HG03060 (cell line): ENCODE measurements around the gene USP17L25.
"Not testable (repeated sequence)": the region's sequence is repeated elsewhere in the genome, so short reads cannot be mapped to it uniquely, and the experiment has no call there.

Experiments used
- ATAC-seq: cut with Tn5 transposase; IDR thresholded peaks from one replicate; pipeline ENCODE4 v1.9.1; 2021; ENCODE audit warnings: low read depth, moderate number of reproducible peaks; ENCODE audit not compliant: unreplicated experiment

The USP17L25 gene, protein sequence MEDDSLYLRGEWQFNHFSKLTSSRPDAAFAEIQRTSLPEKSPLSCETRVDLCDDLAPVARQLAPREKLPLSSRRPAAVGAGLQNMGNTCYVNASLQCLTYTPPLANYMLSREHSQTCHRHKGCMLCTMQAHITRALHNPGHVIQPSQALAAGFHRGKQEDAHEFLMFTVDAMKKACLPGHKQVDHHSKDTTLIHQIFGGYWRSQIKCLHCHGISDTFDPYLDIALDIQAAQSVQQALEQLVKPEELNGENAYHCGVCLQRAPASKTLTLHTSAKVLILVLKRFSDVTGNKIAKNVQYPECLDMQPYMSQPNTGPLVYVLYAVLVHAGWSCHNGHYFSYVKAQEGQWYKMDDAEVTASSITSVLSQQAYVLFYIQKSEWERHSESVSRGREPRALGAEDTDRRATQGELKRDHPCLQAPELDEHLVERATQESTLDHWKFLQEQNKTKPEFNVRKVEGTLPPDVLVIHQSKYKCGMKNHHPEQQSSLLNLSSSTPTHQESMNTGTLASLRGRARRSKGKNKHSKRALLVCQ

DNA sequence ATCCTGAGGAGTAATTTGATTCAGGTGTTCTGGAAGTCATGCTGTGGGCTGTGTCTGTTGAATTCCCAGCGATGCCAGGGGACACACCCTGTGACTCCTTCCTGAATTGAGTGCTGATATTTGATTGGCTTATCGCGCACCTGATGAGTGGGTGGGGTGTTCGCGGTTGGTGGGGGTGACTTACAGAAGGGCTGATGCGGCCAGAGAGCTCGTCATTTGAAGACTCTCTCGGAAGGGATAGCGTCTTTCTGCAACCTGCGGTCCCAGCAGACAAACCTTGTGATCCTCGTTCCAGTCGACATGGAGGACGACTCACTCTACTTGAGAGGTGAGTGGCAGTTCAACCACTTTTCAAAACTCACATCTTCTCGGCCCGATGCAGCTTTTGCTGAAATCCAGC is at the start of gene USP17L25:
Gene USP17L25 (plus strand): TSS at position 301 of the 400 bp plus-strand sequence. CDS start 0 bp downstream, at position 301.
- not testable (repeated sequence) for ATAC-seq

DNA sequence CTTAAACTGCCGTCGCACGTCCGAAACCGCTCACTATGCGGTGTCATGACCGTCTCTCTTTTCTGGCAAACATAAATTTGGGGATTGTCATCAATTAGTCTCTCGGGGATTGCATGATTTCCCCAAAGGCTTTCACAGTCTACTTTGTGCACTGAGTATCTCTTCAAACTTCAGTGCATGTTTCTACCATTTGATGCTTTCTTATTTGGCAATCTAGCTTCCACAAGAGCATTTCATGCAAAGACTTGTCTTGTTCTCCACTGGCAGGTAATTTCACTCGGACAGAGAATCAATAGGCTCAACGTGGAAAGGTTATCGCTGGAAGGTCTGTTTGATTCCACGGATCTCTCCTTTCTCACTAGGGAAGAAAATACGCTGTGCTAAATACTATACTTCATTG is 5.5 kb upstream of the USP17L25 start:
- ATAC-seq: not testable (repeated sequence)

DNA sequence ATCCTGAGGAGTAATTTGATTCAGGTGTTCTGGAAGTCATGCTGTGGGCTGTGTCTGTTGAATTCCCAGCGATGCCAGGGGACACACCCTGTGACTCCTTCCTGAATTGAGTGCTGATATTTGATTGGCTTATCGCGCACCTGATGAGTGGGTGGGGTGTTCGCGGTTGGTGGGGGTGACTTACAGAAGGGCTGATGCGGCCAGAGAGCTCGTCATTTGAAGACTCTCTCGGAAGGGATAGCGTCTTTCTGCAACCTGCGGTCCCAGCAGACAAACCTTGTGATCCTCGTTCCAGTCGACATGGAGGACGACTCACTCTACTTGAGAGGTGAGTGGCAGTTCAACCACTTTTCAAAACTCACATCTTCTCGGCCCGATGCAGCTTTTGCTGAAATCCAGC is 4.8 kb upstream of the USP17L25 start, which contains the start of gene USP17L24:
Gene USP17L24 (plus strand): TSS at position 301 of the 400 bp plus-strand sequence. CDS start 0 bp downstream, at position 301.
- ATAC-seq: not testable (repeated sequence)

DNA sequence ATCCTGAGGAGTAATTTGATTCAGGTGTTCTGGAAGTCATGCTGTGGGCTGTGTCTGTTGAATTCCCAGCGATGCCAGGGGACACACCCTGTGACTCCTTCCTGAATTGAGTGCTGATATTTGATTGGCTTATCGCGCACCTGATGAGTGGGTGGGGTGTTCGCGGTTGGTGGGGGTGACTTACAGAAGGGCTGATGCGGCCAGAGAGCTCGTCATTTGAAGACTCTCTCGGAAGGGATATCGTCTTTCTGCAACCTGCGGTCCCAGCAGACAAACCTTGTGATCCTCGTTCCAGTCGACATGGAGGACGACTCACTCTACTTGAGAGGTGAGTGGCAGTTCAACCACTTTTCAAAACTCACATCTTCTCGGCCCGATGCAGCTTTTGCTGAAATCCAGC is 4.6 kb downstream of the USP17L25 start, which contains the start of gene USP17L26:
Gene USP17L26 (plus strand): TSS at position 301 of the 400 bp plus-strand sequence. CDS start 0 bp downstream, at position 301.
- not testable (repeated sequence) for ATAC-seq

DNA sequence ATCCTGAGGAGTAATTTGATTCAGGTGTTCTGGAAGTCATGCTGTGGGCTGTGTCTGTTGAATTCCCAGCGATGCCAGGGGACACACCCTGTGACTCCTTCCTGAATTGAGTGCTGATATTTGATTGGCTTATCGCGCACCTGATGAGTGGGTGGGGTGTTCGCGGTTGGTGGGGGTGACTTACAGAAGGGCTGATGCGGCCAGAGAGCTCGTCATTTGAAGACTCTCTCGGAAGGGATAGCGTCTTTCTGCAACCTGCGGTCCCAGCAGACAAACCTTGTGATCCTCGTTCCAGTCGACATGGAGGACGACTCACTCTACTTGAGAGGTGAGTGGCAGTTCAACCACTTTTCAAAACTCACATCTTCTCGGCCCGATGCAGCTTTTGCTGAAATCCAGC is 9.4 kb downstream of the USP17L25 start, which contains the start of gene USP17L5:
Gene USP17L5 (plus strand): TSS at position 301 of the 400 bp plus-strand sequence. CDS start 0 bp downstream, at position 301.
- ATAC-seq: not testable (repeated sequence)

DNA sequence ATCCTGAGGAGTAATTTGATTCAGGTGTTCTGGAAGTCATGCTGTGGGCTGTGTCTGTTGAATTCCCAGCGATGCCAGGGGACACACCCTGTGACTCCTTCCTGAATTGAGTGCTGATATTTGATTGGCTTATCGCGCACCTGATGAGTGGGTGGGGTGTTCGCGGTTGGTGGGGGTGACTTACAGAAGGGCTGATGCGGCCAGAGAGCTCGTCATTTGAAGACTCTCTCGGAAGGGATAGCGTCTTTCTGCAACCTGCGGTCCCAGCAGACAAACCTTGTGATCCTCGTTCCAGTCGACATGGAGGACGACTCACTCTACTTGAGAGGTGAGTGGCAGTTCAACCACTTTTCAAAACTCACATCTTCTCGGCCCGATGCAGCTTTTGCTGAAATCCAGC is 14.1 kb downstream of the USP17L25 start, which contains the start of gene USP17L27:
Gene USP17L27 (plus strand): TSS at position 301 of the 400 bp plus-strand sequence. CDS start 0 bp downstream, at position 301.
- not testable (repeated sequence) for ATAC-seq

DNA sequence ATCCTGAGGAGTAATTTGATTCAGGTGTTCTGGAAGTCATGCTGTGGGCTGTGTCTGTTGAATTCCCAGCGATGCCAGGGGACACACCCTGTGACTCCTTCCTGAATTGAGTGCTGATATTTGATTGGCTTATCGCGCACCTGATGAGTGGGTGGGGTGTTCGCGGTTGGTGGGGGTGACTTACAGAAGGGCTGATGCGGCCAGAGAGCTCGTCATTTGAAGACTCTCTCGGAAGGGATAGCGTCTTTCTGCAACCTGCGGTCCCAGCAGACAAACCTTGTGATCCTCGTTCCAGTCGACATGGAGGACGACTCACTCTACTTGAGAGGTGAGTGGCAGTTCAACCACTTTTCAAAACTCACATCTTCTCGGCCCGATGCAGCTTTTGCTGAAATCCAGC is 18.9 kb downstream of the USP17L25 start, which contains the start of gene USP17L28:
Gene USP17L28 (plus strand): TSS at position 301 of the 400 bp plus-strand sequence. CDS start 0 bp downstream, at position 301.
- not testable (repeated sequence) for ATAC-seq

GRCh38 chr4:9350866-9351265 is 21.2 kb downstream of the USP17L25 start:
- not testable (repeated sequence) for ATAC-seq

- ATAC-seq: not testable (repeated sequence)
Observed at GRCh38 chr4:9353338-9353737, 23.6 kb downstream of the USP17L25 start, which contains the start of gene USP17L29. USP17L29 (plus strand) TSS chr4:9353638; CDS start chr4:9353638, 0 bp downstream.

DNA sequence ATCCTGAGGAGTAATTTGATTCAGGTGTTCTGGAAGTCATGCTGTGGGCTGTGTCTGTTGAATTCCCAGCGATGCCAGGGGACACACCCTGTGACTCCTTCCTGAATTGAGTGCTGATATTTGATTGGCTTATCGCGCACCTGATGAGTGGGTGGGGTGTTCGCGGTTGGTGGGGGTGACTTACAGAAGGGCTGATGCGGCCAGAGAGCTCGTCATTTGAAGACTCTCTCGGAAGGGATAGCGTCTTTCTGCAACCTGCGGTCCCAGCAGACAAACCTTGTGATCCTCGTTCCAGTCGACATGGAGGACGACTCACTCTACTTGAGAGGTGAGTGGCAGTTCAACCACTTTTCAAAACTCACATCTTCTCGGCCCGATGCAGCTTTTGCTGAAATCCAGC is 33.1 kb downstream of the USP17L25 start, which contains the start of gene USP17L30:
Gene USP17L30 (plus strand): TSS at position 301 of the 400 bp plus-strand sequence. CDS start 0 bp downstream, at position 301.
- ATAC-seq: not testable (repeated sequence)

GRCh38 chr4:9379881-9380280 is 50.2 kb downstream of the USP17L25 start:
- ATAC-seq: not testable (repeated sequence)
